PC-9 (cell line): ENCODE results near the gene RXFP3. TPM values are rescaled to one million over a fixed set of nuclear protein-coding genes. Genes with fewer than 3 reads are reported as not detected.

Experiments used
- BruUV-seq: library from RNA; stranded (reverse); fragments of 400-500 nt; replicated peaks from 2 replicates; lab custom pipeline; 2021; lab: Mats Ljungman, UMichigan
- CTCF ChIA-PET: fragments of 300-600 bp; sonication (Branson Sonifier 250); formaldehyde crosslinking; loops from one replicate; lab custom pipeline; 2022; ENCODE audit warnings: antibody characterized with exemption; lab: Charles Lee
- POLR2A ChIA-PET: fragments of 300-600 bp; sonication (Branson Sonifier 250); formaldehyde crosslinking; loops from one replicate; lab custom pipeline; 2022; ENCODE audit warnings: antibody characterized with exemption; ENCODE audit not compliant: unreplicated experiment; lab: Charles Lee
- DNase-seq, 2 experiments: peaks; one replicate each; pipeline versions ENCODE4 v3.0.0 to v3.0.0-alpha.2; 2015 to 2022; ENCODE audit warnings: mixed read lengths in 1 of 2
- H2AFZ ChIP-seq: fragments of 200-600 bp; sonication (generic); 2 replicates; pipeline ENCODE4 v1.8.1; 2017; ENCODE audit warnings: antibody characterized with exemption
- H3F3A ChIP-seq: fragments of 200-600 bp; sonication (generic); 2 replicates; pipeline ENCODE4 v1.8.1; 2017; ENCODE audit warnings: antibody characterized with exemption, mild to moderate bottlenecking, low read depth; ENCODE audit not compliant: insufficient read depth
- H3K27ac ChIP-seq: fragments of 200-600 bp; sonication (generic); 2 replicates; pipeline ENCODE4 v1.6.1; 2016; ENCODE audit warnings: mixed run types
- H3K27me3 ChIP-seq: fragments of 200-600 bp; sonication (generic); 2 replicates; pipeline ENCODE4 v1.6.1; 2016; ENCODE audit warnings: low read depth, mixed run types; ENCODE audit not compliant: insufficient read depth
- H3K36me3 ChIP-seq: fragments of 200-600 bp; sonication (generic); 2 replicates; pipeline ENCODE4 v1.6.1; 2016; ENCODE audit warnings: low read depth, mixed run types
- H3K4me1 ChIP-seq: fragments of 200-600 bp; sonication (generic); replicated peaks from 2 replicates; pipeline ENCODE4 v1.6.1; 2016; ENCODE audit warnings: mixed run types; ENCODE audit not compliant: insufficient read depth
- H3K4me2 ChIP-seq: fragments of 200-600 bp; sonication (generic); 2 replicates; pipeline ENCODE4 v1.6.1; 2017; ENCODE audit warnings: mixed run types
- H3K4me3 ChIP-seq: fragments of 200-600 bp; sonication (generic); 2 replicates; pipeline ENCODE4 v1.6.1; 2016; ENCODE audit warnings: mixed run types
- H3K79me2 ChIP-seq: fragments of 200-600 bp; sonication (generic); 2 replicates; pipeline ENCODE4 v1.6.1; 2017; ENCODE audit warnings: low read depth, mixed run types
- H3K9me2 ChIP-seq: fragments of 200-600 bp; sonication (generic); 2 replicates; pipeline ENCODE4 v1.8.1; 2017; ENCODE audit warnings: mild to moderate bottlenecking; ENCODE audit not compliant: insufficient read depth
- H3K9me3 ChIP-seq: fragments of 200-600 bp; sonication (generic); 2 replicates; pipeline ENCODE4 v1.8.1; 2016; ENCODE audit warnings: low read depth; ENCODE audit not compliant: insufficient read depth
- H4K20me1 ChIP-seq: fragments of 200-600 bp; sonication (generic); 2 replicates; pipeline ENCODE4 v1.8.1; 2017; ENCODE audit not compliant: insufficient read depth
- CTCF ChIP-seq: fragments of 200-600 bp; sonication (generic); conservative IDR thresholded peaks from 2 replicates; pipeline ENCODE4 v1.6.1; 2017; ENCODE audit warnings: mixed run types, antibody characterized with exemption, mild to moderate bottlenecking, moderate library complexity
- EZH2 ChIP-seq: fragments of 200-600 bp; sonication (generic); IDR thresholded peaks from 2 replicates; pipeline ENCODE4 v1.8.0; 2017; ENCODE audit warnings: antibody characterized with exemption, low read depth
- intact Hi-C: fragments of 100-400 bp; cut with micrococcal nuclease; formaldehyde crosslinking; loops from one replicate; pipeline ENCODE4 v1.10.0; 2022; ENCODE audit not compliant: unreplicated experiment
- total RNA-seq: library from RNA; stranded (reverse); gene quantifications from 2 replicates; pipeline ENCODE4 v1.2.3, GENCODE V29; 2021

RXFP3 gene
- total RNA-seq, 1 experiment from 2014 or later = not detected

- no peaks in the 10 kb centered on the region for H3K36me3 ChIP-seq
- H2AFZ ChIP-seq = no peak overlapping the region
- DNase-seq = no peak
- H3K27ac ChIP-seq = no peak overlapping the region
- BruUV-seq = no TSS peak
- no peaks in the 10 kb centered on the region for H3K4me1 ChIP-seq
- TF ChIP-seq EZH2 (no peak), CTCF (no peak)
- H4K20me1 ChIP-seq = no peaks in the 10 kb centered on the region
- intact Hi-C loops = no loop called here
- H3K27me3 ChIP-seq = no peaks in the 10 kb centered on the region
- no peaks in the 10 kb centered on the region for H3K79me2 ChIP-seq
- POLR2A ChIA-PET = interaction anchor here (0.7 kb wide), 1 partner anchor 540 kb away, joined by 3 read pairs; no protein-coding TSS in a partner anchor
- no peaks in the 10 kb centered on the region for H3F3A ChIP-seq
- no peak overlapping the region for H3K4me2 ChIP-seq
- H3K9me3 ChIP-seq = no peaks in the 10 kb centered on the region
- CTCF ChIA-PET = interaction anchor here (0.6 kb wide), 1 partner anchor 204 kb away, joined by 4 read pairs; no protein-coding TSS in a partner anchor
- H3K9me2 ChIP-seq = no peaks in the 10 kb centered on the region
- no peak overlapping the region for H3K4me3 ChIP-seq
These were observed 39.7 kb downstream of the RXFP3 start for GRCh38 chr5:33975852-33976251.

GRCh38 chr5:33976307-33976706, 40.1 kb downstream of the RXFP3 start:
- no peak for TF ChIP-seq CTCF
- TF ChIP-seq EZH2 = no peak
- no peaks in the 10 kb centered on the region for H3K36me3 ChIP-seq
- no peaks in the 10 kb centered on the region for H3F3A ChIP-seq
- no peaks in the 10 kb centered on the region for H4K20me1 ChIP-seq
- no peak for DNase-seq
- H3K4me1 ChIP-seq = no peaks in the 10 kb centered on the region
- H3K4me2 ChIP-seq = no peak overlapping the region
- H3K27ac ChIP-seq = no peak overlapping the region
- CTCF ChIA-PET = no interaction called here
- BruUV-seq = no TSS peak
- intact Hi-C loops = no loop called here
- no peak overlapping the region for H3K4me3 ChIP-seq
- H3K9me2 ChIP-seq = no peaks in the 10 kb centered on the region
- no peaks in the 10 kb centered on the region for H3K79me2 ChIP-seq
- H3K27me3 ChIP-seq = no peaks in the 10 kb centered on the region
- POLR2A ChIA-PET = interaction anchor here (0.7 kb wide), 1 partner anchor 540 kb away, joined by 3 read pairs; no protein-coding TSS in a partner anchor
- no peaks in the 10 kb centered on the region for H3K9me3 ChIP-seq
- H2AFZ ChIP-seq = no peak overlapping the region

- H3K4me1 ChIP-seq = no peaks in the 10 kb centered on the region
- no peak overlapping the region for H3K27ac ChIP-seq
- no peaks in the 10 kb centered on the region for H3K79me2 ChIP-seq
- H3F3A ChIP-seq = no peaks in the 10 kb centered on the region
- no peak overlapping the region for H3K4me3 ChIP-seq
- no peak for TF ChIP-seq EZH2
- TF ChIP-seq CTCF = no peak
- H3K27me3 ChIP-seq = no peaks in the 10 kb centered on the region
- H2AFZ ChIP-seq = no peak overlapping the region
- H3K4me2 ChIP-seq = no peak overlapping the region
- H3K36me3 ChIP-seq = no peaks in the 10 kb centered on the region
- DNase-seq = no peak
- H3K9me2 ChIP-seq = no peaks in the 10 kb centered on the region
- CTCF ChIA-PET = interaction anchor here (0.6 to 0.7 kb wide), 2 partner anchors 8 to 38 kb away, joined by 3 read pairs; no protein-coding TSS in a partner anchor
- H3K9me3 ChIP-seq = no peaks in the 10 kb centered on the region
- no peaks in the 10 kb centered on the region for H4K20me1 ChIP-seq
- POLR2A ChIA-PET = interaction anchor here (0.6 kb wide), 1 partner anchor 38 kb away, joined by 4 read pairs; no protein-coding TSS in a partner anchor
- no TSS peak for BruUV-seq
- intact Hi-C loops = no loop called here
These were observed 42.1 kb downstream of the RXFP3 start for GRCh38 chr5:33978306-33978705.
